GM12801 (cell line): ENCODE data around the gene LYPD1.

ENCODE experiments used
- CTCF ChIP-seq: IDR thresholded peaks from one replicate; pipeline ENCODE4 v1.5.1; 2011; ENCODE audit warnings: control low read depth; ENCODE audit not compliant: insufficient read length; ENCODE audit errors: extremely low read depth

The LYPD1 gene

GRCh38 chr2:132692816-132693215 lies 22.8 kb upstream of the LYPD1 start:
- no peak for TF ChIP-seq CTCF

- no peak for TF ChIP-seq CTCF
Observed at GRCh38 chr2:132691556-132691955, 21.6 kb upstream of the LYPD1 start.

GRCh38 chr2:132690664-132691303 lies 20.8 kb upstream of the LYPD1 start:
- TF ChIP-seq CTCF = no peak

GRCh38 chr2:132681766-132682165 lies 11.8 kb upstream of the LYPD1 start:
- no peak for TF ChIP-seq CTCF

- TF ChIP-seq CTCF = no peak
Observed at GRCh38 chr2:132680544-132680943, 10.5 kb upstream of the LYPD1 start.

- TF ChIP-seq CTCF = no peak
Observed at GRCh38 chr2:132678483-132678882, 8.5 kb upstream of the LYPD1 start.

- no peak for TF ChIP-seq CTCF
Observed at GRCh38 chr2:132677661-132678060, 7.7 kb upstream of the LYPD1 start.
